Body of pancreas (tissue), 4 donors: ENCODE data around the gene SEL1L3. TPM values are rescaled to one million over a fixed set of nuclear protein-coding genes. Genes with fewer than 3 reads are reported as not detected.

Source experiments
- ATAC-seq: fragments of 150-250 bp; one replicate; pipeline ENCODE4 v1.9.1; 2016
- DNase-seq, 4 donors: peaks; one replicate each; pipeline ENCODE4 v3.0.0-alpha.2; 2019
- H3K27ac ChIP-seq, 4 donors: fragments of 200-600 bp; sonication (generic); 1 replicate in 3 of 4; 2 replicates in 1 of 4; pipeline versions ENCODE4 v1.5.1 to v1.6.1; 2016 to 2019; ENCODE audit warnings: mild to moderate bottlenecking in 1 of 4, mixed read lengths in 1 of 4, moderate library complexity in 1 of 4
- H3K27me3 ChIP-seq, 2 donors: fragments of 200-600 bp; sonication (generic); one replicate each; pipeline ENCODE4 v1.6.0; 2016; ENCODE audit warnings: mild to moderate bottlenecking in 1 of 2
- H3K36me3 ChIP-seq, 2 donors: fragments of 200-600 bp; sonication (generic); replicated peaks in 1 of 2; 2 replicates each; pipeline ENCODE4 v1.5.1; 2016; ENCODE audit warnings: low read depth in 2 of 2; ENCODE audit not compliant: insufficient read depth in 1 of 2
- H3K4me1 ChIP-seq: fragments of 200-600 bp; sonication (generic); one replicate; pipeline ENCODE4 v1.6.0; 2016
- H3K4me3 ChIP-seq, 2 donors: fragments of 200-600 bp; sonication (generic); 1 replicate in 1 of 2; 2 replicates in 1 of 2; pipeline ENCODE4 v1.5.1; 2016 to 2019
- H3K9me3 ChIP-seq, 3 donors: fragments of 200-600 bp; sonication (generic); 1 replicate in 2 of 3; 2 replicates in 1 of 3; pipeline ENCODE4 v1.5.1; 2016
- CTCF ChIP-seq, 7 experiments: fragments of 450-650 bp in 4 of 7; fragments of 200-600 bp in 3 of 7; sonication (generic) in 3 of 7; IDR thresholded peaks; one replicate each; pipeline ENCODE4 v1.5.1; 2016 to 2019; ENCODE audit warnings: antibody characterized with exemption in 7 of 7
- POLR2A ChIP-seq, 3 donors: fragments of 450-650 bp; IDR thresholded peaks; one replicate each; pipeline ENCODE4 v1.6.1; 2016; ENCODE audit warnings: antibody characterized with exemption in 3 of 3, mild to moderate bottlenecking in 2 of 3
- WGBS, 2 donors: methylation state at CpG; one replicate each; pipeline ENCODE4 v1.1.5; 2017; 5-methylcytosine and 5-hydroxymethylcytosine counted together
- intact Hi-C: fragments of 100-400 bp; cut with DNase I; formaldehyde crosslinking; loops from one replicate; pipeline ENCODE4 v1.15.1; 2023
- total RNA-seq, 2 donors: library from RNA; depleted of rRNA; stranded (reverse); fragments of >200 nt; gene quantifications; one replicate each; pipeline ENCODE4 v1.1.0, GENCODE V29; 2016

The SEL1L3 gene
- total RNA-seq, 2 donors from 2014 or later, result 32.3 to 64.1 TPM

DNA sequence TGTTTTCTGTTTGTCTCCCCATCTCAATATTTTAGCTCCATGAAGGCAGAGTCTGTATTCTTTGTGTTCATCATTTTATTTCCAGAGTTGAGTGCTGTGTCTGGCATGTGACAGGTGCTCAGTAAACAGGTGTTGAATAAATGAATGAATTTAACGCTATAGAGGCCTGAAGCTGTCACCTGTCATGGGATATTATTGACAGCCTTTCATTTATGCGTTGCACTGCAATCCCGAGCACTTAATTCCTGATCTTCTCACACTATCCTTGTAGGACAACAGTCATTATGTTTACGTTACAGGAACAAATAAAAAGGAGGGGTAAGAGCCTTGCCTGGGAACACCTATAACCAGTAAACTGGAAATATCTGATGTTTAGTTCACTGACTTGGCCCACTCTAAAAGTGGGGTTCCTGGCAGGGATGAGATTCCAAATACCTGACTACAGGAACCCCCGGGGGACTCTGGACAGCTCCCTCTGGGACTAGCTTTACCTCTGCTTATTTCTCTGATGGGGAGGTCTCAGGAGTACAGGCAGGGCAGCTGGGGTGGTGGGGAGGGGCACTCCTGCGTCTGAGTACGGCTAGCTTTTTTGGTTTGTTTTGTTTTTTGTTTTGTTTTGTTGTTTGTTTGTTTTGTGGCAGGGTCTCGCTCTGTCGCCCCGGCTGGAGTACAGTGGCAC lies 36.6 kb downstream of the SEL1L3 start:
- H3K4me1 ChIP-seq, result peaks cover 14% of the 10 kb centered on the region
- intact Hi-C loops, result no loop called here
- H3K9me3 ChIP-seq, result no peaks in the 10 kb centered on the region
- no peak overlapping the region for H3K27ac ChIP-seq
- no peak for TF ChIP-seq POLR2A (IDR thresholded peaks at IDR 0.05)
- TF ChIP-seq CTCF (IDR thresholded peaks at IDR 0.05), result no peak
- H3K27me3 ChIP-seq, result no peaks in the 10 kb centered on the region
- no peak overlapping the region for H3K4me3 ChIP-seq
- DNase-seq, result no peak
- ATAC-seq, result no peak
- H3K36me3 ChIP-seq, result peaks cover 0 to 1% of the 10 kb centered on the region in 2 donors
- WGBS, 2 donors, result 93 to 94% methylated on average over 10 of the region's 10 CpGs

- ATAC-seq (no peak), DNase-seq (no peak)
- Histone ChIP-seq H3K4me3 (no peak overlapping the region), H3K4me1 (peaks cover 14% of the 10 kb centered on the region), H3K9me3 (no peaks in the 10 kb centered on the region), H3K36me3 (peaks cover 0 to 1% of the 10 kb centered on the region in 2 donors), H3K27me3 (no peaks in the 10 kb centered on the region), H3K27ac (no peak overlapping the region)
- 85 to 90% methylated on average over 7 of the region's 7 CpGs for WGBS, 2 donors
- TF ChIP-seq POLR2A (IDR thresholded peaks at IDR 0.05) (no peak), CTCF (IDR thresholded peaks at IDR 0.05) (no peak)
- intact Hi-C loops, result no loop called here
Observed at GRCh38 chr4:25823632-25824031, 39.2 kb downstream of the SEL1L3 start.

DNA sequence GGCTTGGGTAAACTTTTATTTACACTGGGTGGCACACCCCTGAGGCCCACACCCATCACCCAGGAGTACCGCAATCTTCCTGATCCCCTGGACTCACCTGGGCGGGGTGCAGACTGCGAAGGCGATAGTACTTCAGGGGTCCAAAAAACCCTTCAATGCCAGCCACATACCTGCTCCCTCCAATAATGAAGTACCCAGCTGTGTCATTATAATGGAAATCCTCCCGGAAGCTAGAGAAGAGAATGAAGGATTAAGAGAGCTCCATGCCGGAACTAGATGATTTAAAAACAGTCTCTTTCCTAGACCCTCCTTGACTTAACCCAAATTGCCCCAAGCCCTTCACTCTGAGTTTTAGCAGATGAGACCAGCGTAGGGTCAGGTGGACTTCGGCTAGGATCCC lies 40.9 kb downstream of the SEL1L3 start:
- whole genome bisulfite sequencing, 2 donors, result 89 to 92% methylated on average over 8 of the region's 8 CpGs
- Histone ChIP-seq H3K4me1 (no peaks in the 10 kb centered on the region), H3K27me3 (no peaks in the 10 kb centered on the region), H3K9me3 (no peaks in the 10 kb centered on the region), H3K27ac (no peak overlapping the region), H3K4me3 (no peak overlapping the region), H3K36me3 (peaks cover 0 to 5% of the 10 kb centered on the region in 2 donors)
- TF ChIP-seq POLR2A (IDR thresholded peaks at IDR 0.05) (no peak), CTCF (IDR thresholded peaks at IDR 0.05) (no peak)
- DNase-seq (no peak), ATAC-seq (no peak)
- intact Hi-C loops, result no loop called here

DNA sequence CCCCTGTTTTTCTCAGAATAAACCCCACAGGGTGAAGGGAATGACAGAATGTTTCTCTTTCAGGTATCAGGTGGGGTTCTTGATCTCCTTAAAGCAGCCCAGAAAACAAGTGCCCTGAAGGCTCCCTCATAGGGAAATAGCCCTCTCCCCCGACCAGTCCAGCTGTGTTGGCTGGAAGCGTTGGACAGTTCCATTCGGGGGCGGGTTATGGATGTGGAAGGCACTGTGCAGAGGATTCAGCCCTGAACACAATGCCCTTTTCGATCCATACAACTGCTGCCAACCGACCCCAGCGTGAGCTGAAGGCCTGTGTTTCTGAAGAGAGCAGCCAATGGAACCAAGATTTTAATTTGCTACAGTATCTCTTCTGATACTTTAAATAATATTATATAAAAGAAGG lies 41.5 kb downstream of the SEL1L3 start:
- WGBS, 2 donors, result 93 to 95% methylated on average over 7 of the region's 7 CpGs
- H3K27ac ChIP-seq, result no peak overlapping the region
- H3K9me3 ChIP-seq, result no peaks in the 10 kb centered on the region
- intact Hi-C loops, result no loop called here
- ATAC-seq (no peak), DNase-seq (no peak)
- H3K27me3 ChIP-seq, result no peaks in the 10 kb centered on the region
- no peak overlapping the region for H3K4me3 ChIP-seq
- no peaks in the 10 kb centered on the region for H3K4me1 ChIP-seq
- TF ChIP-seq CTCF (IDR thresholded peaks at IDR 0.05) (no peak), POLR2A (IDR thresholded peaks at IDR 0.05) (no peak)
- H3K36me3 ChIP-seq, result peaks cover 0 to 5% of the 10 kb centered on the region in 2 donors

GRCh38 chr4:25818876-25819275 lies 43.9 kb downstream of the SEL1L3 start:
- DNase-seq (no peak), ATAC-seq (no peak)
- Histone ChIP-seq H3K27me3 (no peaks in the 10 kb centered on the region), H3K36me3 (peaks cover 0 to 5% of the 10 kb centered on the region in 2 donors), H3K4me3 (no peak overlapping the region), H3K9me3 (no peaks in the 10 kb centered on the region), H3K27ac (no peak overlapping the region), H3K4me1 (peaks cover 13% of the 10 kb centered on the region)
- 80 to 90% methylated on average over 4 of the region's 4 CpGs for WGBS, 2 donors
- intact Hi-C loops, result no loop called here
- TF ChIP-seq CTCF (IDR thresholded peaks at IDR 0.05), result no peak
- no peak for TF ChIP-seq POLR2A (IDR thresholded peaks at IDR 0.05)
